OCI-LY7 (cell line): Measurements from ENCODE around the gene FERMT3.

Experiments used
- EZH2phosphoT487 ChIP-seq: fragments of 200-600 bp; sonication (generic); IDR thresholded peaks from 2 replicates; pipeline ENCODE4 v1.6.1; 2018; ENCODE audit warnings: low read depth, borderline replicate concordance, mild to moderate bottlenecking, mixed run types, antibody characterized with exemption, low read length, moderate library complexity, mixed read lengths
- TF ChIP-seq, protein P1 (sequence below): fragments of 200-600 bp; sonication (generic); conservative IDR thresholded peaks from 2 replicates; pipeline ENCODE4 v1.5.1; 2014; ENCODE audit warnings: mild to moderate bottlenecking, antibody characterized with exemption, low read length, moderate library complexity, mixed read lengths

DNA sequence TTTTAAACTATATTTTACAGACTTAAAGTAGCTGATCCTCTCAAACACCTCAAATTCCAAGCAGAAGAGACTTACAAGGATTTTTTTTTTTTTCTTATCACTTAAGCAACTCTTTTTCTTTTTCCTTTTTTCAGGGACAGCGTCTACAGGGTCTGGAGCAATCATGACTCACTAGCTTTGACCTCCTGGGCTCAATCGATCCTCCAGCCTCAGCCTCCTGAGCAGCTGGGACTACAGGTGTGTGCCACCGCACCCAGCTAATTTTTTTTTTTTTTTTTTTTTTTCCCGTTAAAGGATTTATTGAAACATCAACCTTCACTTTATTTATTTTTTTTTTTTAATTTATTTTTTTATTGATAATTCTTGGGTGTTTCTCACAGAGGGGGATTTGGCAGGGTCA is 36.1 kb upstream of the FERMT3 start:
- TF ChIP-seq, protein P1, sequence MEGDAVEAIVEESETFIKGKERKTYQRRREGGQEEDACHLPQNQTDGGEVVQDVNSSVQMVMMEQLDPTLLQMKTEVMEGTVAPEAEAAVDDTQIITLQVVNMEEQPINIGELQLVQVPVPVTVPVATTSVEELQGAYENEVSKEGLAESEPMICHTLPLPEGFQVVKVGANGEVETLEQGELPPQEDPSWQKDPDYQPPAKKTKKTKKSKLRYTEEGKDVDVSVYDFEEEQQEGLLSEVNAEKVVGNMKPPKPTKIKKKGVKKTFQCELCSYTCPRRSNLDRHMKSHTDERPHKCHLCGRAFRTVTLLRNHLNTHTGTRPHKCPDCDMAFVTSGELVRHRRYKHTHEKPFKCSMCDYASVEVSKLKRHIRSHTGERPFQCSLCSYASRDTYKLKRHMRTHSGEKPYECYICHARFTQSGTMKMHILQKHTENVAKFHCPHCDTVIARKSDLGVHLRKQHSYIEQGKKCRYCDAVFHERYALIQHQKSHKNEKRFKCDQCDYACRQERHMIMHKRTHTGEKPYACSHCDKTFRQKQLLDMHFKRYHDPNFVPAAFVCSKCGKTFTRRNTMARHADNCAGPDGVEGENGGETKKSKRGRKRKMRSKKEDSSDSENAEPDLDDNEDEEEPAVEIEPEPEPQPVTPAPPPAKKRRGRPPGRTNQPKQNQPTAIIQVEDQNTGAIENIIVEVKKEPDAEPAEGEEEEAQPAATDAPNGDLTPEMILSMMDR: no peak
- no peak for TF ChIP-seq EZH2phosphoT487
